B cell (primary cell): Measurements from ENCODE around the gene ZSWIM4. TPM values are rescaled to one million over a fixed set of nuclear protein-coding genes. Genes with fewer than 3 reads are reported as not detected.

ENCODE experiments used
- ATAC-seq: fragments of 200-7000 bp; cut with Tn5 transposase; one replicate; pipeline ENCODE4 v1.10.0; 2021; ENCODE audit warnings: low read depth, mild to moderate bottlenecking, moderate number of reproducible peaks, moderate library complexity
- CTCF ChIA-PET: fragments of 350-600 bp; sonication (Branson Sonifier 250); formaldehyde crosslinking; loops from one replicate; lab custom pipeline; 2021; ENCODE audit warnings: antibody characterized with exemption, inconsistent platforms; lab: Charles Lee
- POLR2A ChIA-PET: fragments of 350-600 bp; sonication (Branson Sonifier 250); formaldehyde crosslinking; loops from one replicate; lab custom pipeline; 2021; ENCODE audit warnings: antibody characterized with exemption; lab: Charles Lee
- DNase-seq: peaks from one replicate; pipeline ENCODE4 v3.0.0; 2013
- H2AFZ ChIP-seq: 2 replicates; pipeline ENCODE4 v1.6.1; 2012; ENCODE audit warnings: mild to moderate bottlenecking, low read depth, low read length; ENCODE audit not compliant: insufficient read depth, poor library complexity, severe bottlenecking
- H3K27ac ChIP-seq, 2 donors: 1 replicate in 1 of 2; 2 replicates in 1 of 2; pipeline ENCODE4 v1.5.1; 2012 to 2013; ENCODE audit warnings: low read length in 2 of 2, mild to moderate bottlenecking in 2 of 2, moderate library complexity in 1 of 2
- H3K27me3 ChIP-seq, 4 experiments: fragments of 200-600 bp in 1 of 4; sonication (generic) in 1 of 4; replicated peaks in 1 of 4; 1 replicate in 2 of 4; 2 replicates in 2 of 4; pipeline versions ENCODE4 v1.6.1 to v1.7.0; 2013 to 2016; ENCODE audit warnings: low read length in 3 of 4, mild to moderate bottlenecking in 2 of 4, mixed read lengths in 1 of 4, moderate library complexity in 1 of 4; ENCODE audit not compliant: insufficient read depth in 4 of 4, control insufficient read depth in 3 of 4; ENCODE audit errors: control extremely low read depth in 1 of 4
- H3K36me3 ChIP-seq, 2 experiments: replicated peaks in 1 of 2; 1 replicate in 1 of 2; 2 replicates in 1 of 2; pipeline versions ENCODE4 v1.6.1 to v1.7.1; 2013; ENCODE audit warnings: low read length in 1 of 2; ENCODE audit not compliant: insufficient read depth in 2 of 2, control insufficient read depth in 1 of 2; ENCODE audit errors: control extremely low read depth in 1 of 2, extremely low read depth in 1 of 2
- H3K4me1 ChIP-seq, 2 donors: fragments of 200-600 bp in 1 of 2; sonication (generic) in 1 of 2; 1 replicate in 1 of 2; 2 replicates in 1 of 2; pipeline versions ENCODE4 v1.5.1 to v1.6.1; 2013 to 2017; ENCODE audit warnings: low read length in 2 of 2; ENCODE audit not compliant: control insufficient read depth in 2 of 2, insufficient read depth in 2 of 2
- H3K4me2 ChIP-seq: replicated peaks from 2 replicates; pipeline ENCODE3; 2012; ENCODE audit warnings: mild to moderate bottlenecking, low read depth, low read length; ENCODE audit not compliant: poor library complexity, severe bottlenecking
- H3K4me3 ChIP-seq, 5 experiments: fragments of 200-600 bp in 1 of 5; sonication (generic) in 1 of 5; 1 replicate in 3 of 5; 2 replicates in 2 of 5; pipeline versions ENCODE4 v1.5.1 to v1.7.0; 2011 to 2016; ENCODE audit warnings: low read length in 4 of 5, mild to moderate bottlenecking in 4 of 5, low read depth in 2 of 5, control low read depth in 1 of 5, moderate library complexity in 1 of 5; ENCODE audit not compliant: insufficient read depth in 1 of 5; ENCODE audit errors: control extremely low read depth in 1 of 5, extremely low read depth in 1 of 5
- H3K79me2 ChIP-seq: fragments of 200-600 bp; sonication (generic); one replicate; pipeline ENCODE4 v1.6.0; 2016; ENCODE audit warnings: low read length; ENCODE audit not compliant: control insufficient read depth, insufficient read depth
- H3K9ac ChIP-seq: fragments of 200-600 bp; sonication (generic); 2 replicates; pipeline ENCODE4 v1.6.1; 2017; ENCODE audit warnings: mild to moderate bottlenecking, low read length, moderate library complexity
- H3K9me3 ChIP-seq, 3 donors: one replicate each; pipeline versions ENCODE4 v1.6.1 to v1.7.1; 2013; ENCODE audit warnings: low read length in 2 of 3; ENCODE audit not compliant: control insufficient read depth in 2 of 3, insufficient read depth in 1 of 3; ENCODE audit errors: control extremely low read depth in 1 of 3
- H4K20me1 ChIP-seq: 2 replicates; pipeline ENCODE4 v1.6.0; 2012; ENCODE audit warnings: mild to moderate bottlenecking, low read length; ENCODE audit not compliant: insufficient read depth, control insufficient read depth, poor library complexity, severe bottlenecking
- H3K27ac Mint-ChIP-seq: one replicate; pipeline ENCODE4 v1.8.0; 2021; ENCODE audit warnings: mixed read lengths
- H3K27me3 Mint-ChIP-seq: one replicate; pipeline ENCODE4 v1.8.0; 2021; ENCODE audit warnings: mixed read lengths
- H3K4me1 Mint-ChIP-seq: one replicate; pipeline ENCODE4 v1.8.0; 2021; ENCODE audit warnings: mixed read lengths
- H3K4me3 Mint-ChIP-seq: one replicate; pipeline ENCODE4 v1.8.0; 2021; ENCODE audit warnings: mixed read lengths
- H3K9me3 Mint-ChIP-seq: one replicate; pipeline ENCODE4 v1.8.0; 2022; ENCODE audit warnings: mixed read lengths; ENCODE audit not compliant: insufficient read depth
- CTCF ChIP-seq: fragments of 200-600 bp; IDR thresholded peaks from one replicate; pipeline ENCODE4 v1.8.0; 2022; ENCODE audit warnings: antibody characterized with exemption, mild to moderate bottlenecking
- EZH2 ChIP-seq: IDR thresholded peaks from 2 replicates; pipeline ENCODE4 v1.6.1; 2012; ENCODE audit warnings: borderline replicate concordance, low read depth, mild to moderate bottlenecking, moderate library complexity, low read length; ENCODE audit not compliant: insufficient read depth, poor library complexity, severe bottlenecking
- WGBS: methylation state at CpG from one replicate; pipeline ENCODE4 v1.1.5; 2013; ENCODE audit warnings: missing lambda C conversion rate; ENCODE audit not compliant: insufficient coverage; 5-methylcytosine and 5-hydroxymethylcytosine counted together
- intact Hi-C: fragments of 100-400 bp; cut with micrococcal nuclease; formaldehyde crosslinking; loops from one replicate; pipeline ENCODE4 v1.10.0; 2022
- polyA plus RNA-seq: library from polyadenylated mRNA; depleted of rRNA; stranded (reverse); fragments of >200 nt; gene quantifications from 2 replicates; pipeline ENCODE4 v1.2.3, GENCODE V29; 2012
- total RNA-seq, 2 donors: library from RNA; stranded (reverse); fragments of 120-200 nt in 1 of 2; gene quantifications; 1 replicate in 1 of 2; 2 replicates in 1 of 2; pipeline versions ENCODE4 v1.2.3 to v1.2.4, GENCODE V29; 2013 to 2022

ZSWIM4 gene
- total and polyA plus RNA-seq, 2 donors (not counting 1 experiment from before 2014, with no cell fraction given) = 2.6 to 10.6 TPM

GRCh38 chr19:13866463-13867046 lies 71.3 kb downstream of the ZSWIM4 start:
- ATAC-seq = no peak
- H3K4me1 ChIP-seq = peaks cover 21 to 22% of the 10 kb centered on the region in 2 donors
- H3K27me3 Mint-ChIP-seq = peaks cover 49% of the 10 kb centered on the region
- H3K27ac Mint-ChIP-seq = no peak overlapping the region
- peak; percentile 35 for DNase-seq
- no peaks in the 10 kb centered on the region for H4K20me1 ChIP-seq
- peaks cover 0 to 7% (median 0%) of the 10 kb centered on the region in 3 donors for H3K9me3 ChIP-seq
- no peaks in the 10 kb centered on the region for H3K36me3 ChIP-seq
- ChIA-PET POLR2A (no interaction called here), CTCF (interaction anchor here (0.6 to 0.8 kb wide), 2 partner anchors 92 to 267 kb away, joined by 3 to 4 read pairs; partner anchors contain the start of gene C19orf53)
- no peak overlapping the region for H2AFZ ChIP-seq
- no peaks in the 10 kb centered on the region for H3K9me3 Mint-ChIP-seq
- WGBS = 68% methylated on average over 11 of the region's 15 CpGs
- peak overlapping the region; percentile 78 for H3K4me3 Mint-ChIP-seq
- H3K4me2 ChIP-seq = peak overlapping the region; percentile 94
- no peak for TF ChIP-seq CTCF
- no peak for TF ChIP-seq EZH2
- peak overlapping the region in 1 of 5 experiments; percentile 67 for H3K4me3 ChIP-seq
- no peak overlapping the region for H3K27ac ChIP-seq
- H3K4me1 Mint-ChIP-seq = peaks cover 22% of the 10 kb centered on the region
- intact Hi-C loops = no loop called here
- H3K27me3 ChIP-seq = peaks cover 0 to 66% (median 20%) of the 10 kb centered on the region in 4 experiments
- H3K9ac ChIP-seq = peak overlapping the region; percentile 60
- H3K79me2 ChIP-seq = no peaks in the 10 kb centered on the region

- H3K9me3 ChIP-seq = peaks cover 0 to 12% (median 0%) of the 10 kb centered on the region in 3 donors
- TF ChIP-seq EZH2 = no peak
- TF ChIP-seq CTCF = no peak
- peaks cover 27 to 29% of the 10 kb centered on the region in 2 donors for H3K4me1 ChIP-seq
- Mint-ChIP-seq H3K27me3 (peaks cover 50% of the 10 kb centered on the region), H3K27ac (no peak overlapping the region), H3K4me1 (peaks cover 23% of the 10 kb centered on the region), H3K9me3 (no peaks in the 10 kb centered on the region), H3K4me3 (no peak overlapping the region)
- H3K9ac ChIP-seq = no peak overlapping the region
- no peaks in the 10 kb centered on the region for H4K20me1 ChIP-seq
- H3K27ac ChIP-seq = no peak overlapping the region
- ATAC-seq (no peak), DNase-seq (no peak)
- intact Hi-C loops = no loop called here
- 71% methylated on average over 1 of the region's 4 CpGs for whole genome bisulfite sequencing
- no peak overlapping the region for H3K4me2 ChIP-seq
- H2AFZ ChIP-seq = no peak overlapping the region
- H3K4me3 ChIP-seq = no peak overlapping the region
- ChIA-PET CTCF (interaction anchor here (1.4 kb wide), 1 partner anchor 204 kb away, joined by 3 read pairs; the partner anchor contains the start of gene MISP3), POLR2A (no interaction called here)
- H3K27me3 ChIP-seq = peaks cover 0 to 76% (median 18%) of the 10 kb centered on the region in 4 experiments
- H3K79me2 ChIP-seq = no peaks in the 10 kb centered on the region
- H3K36me3 ChIP-seq = no peaks in the 10 kb centered on the region
Measured at GRCh38 chr19:13868663-13869062, 73.4 kb downstream of the ZSWIM4 start.
